Measurements from ENCODE around the gene SDF2.

GRCh38 chr17:28661635-28662526 lies at the start of gene SDF2, which contains the start of gene SUPT6H:
- TF ChIP-seq CTCF (IDR thresholded peaks at IDR 0.05) = no peak
- peak; percentile 96 for TF ChIP-seq POLR2AphosphoS5 (IDR thresholded peaks at IDR 0.05; ENCODE audit: low read depth, low read length)
- no peak for TF ChIP-seq REST (IDR thresholded peaks at IDR 0.05; ENCODE audit: insufficient read depth in 1 of 2, low read depth in 2 of 2, low read length in 1 of 2)
